Measurements from ENCODE around the gene OTOS.

DNA sequence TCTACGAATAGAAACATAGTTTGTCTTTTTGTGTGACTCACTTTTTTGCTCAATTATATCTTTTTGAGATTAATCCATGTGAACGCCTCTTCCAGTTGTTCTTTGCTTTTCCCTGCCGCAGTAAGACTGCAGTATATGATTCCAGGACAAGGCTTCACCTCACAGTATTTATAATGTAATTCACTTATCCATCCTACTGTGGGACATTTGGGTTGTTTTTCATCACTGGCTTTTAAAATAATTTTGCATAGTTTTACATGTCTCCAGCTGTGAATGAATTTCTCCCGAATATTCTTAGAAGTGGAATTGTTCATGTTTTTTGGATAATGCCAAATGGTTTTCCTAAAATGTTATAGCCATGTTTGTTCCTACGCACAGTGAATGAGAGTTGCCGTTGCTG is 26.2 kb downstream of the OTOS start:
- TF ChIP-seq POLR2A (IDR thresholded peaks at IDR 0.05; ENCODE audit: low read depth, low read length) (no peak), RAD21 (IDR thresholded peaks at IDR 0.05; ENCODE audit: low read length) (no peak), SMC3 (IDR thresholded peaks at IDR 0.05; ENCODE audit: low read depth, low read length) (no peak)
- TF ChIP-seq, protein P1, sequence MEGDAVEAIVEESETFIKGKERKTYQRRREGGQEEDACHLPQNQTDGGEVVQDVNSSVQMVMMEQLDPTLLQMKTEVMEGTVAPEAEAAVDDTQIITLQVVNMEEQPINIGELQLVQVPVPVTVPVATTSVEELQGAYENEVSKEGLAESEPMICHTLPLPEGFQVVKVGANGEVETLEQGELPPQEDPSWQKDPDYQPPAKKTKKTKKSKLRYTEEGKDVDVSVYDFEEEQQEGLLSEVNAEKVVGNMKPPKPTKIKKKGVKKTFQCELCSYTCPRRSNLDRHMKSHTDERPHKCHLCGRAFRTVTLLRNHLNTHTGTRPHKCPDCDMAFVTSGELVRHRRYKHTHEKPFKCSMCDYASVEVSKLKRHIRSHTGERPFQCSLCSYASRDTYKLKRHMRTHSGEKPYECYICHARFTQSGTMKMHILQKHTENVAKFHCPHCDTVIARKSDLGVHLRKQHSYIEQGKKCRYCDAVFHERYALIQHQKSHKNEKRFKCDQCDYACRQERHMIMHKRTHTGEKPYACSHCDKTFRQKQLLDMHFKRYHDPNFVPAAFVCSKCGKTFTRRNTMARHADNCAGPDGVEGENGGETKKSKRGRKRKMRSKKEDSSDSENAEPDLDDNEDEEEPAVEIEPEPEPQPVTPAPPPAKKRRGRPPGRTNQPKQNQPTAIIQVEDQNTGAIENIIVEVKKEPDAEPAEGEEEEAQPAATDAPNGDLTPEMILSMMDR (conservative IDR thresholded peaks at IDR 0.05; ENCODE audit: low read depth, low read length), result no peak

Data from IMR-90 (cell line).